GM12878 (cell line): Measurements from ENCODE around the gene GPC5. TPM values are rescaled to one million over a fixed set of nuclear protein-coding genes. Genes with fewer than 3 reads are reported as not detected.

Source experiments
- ATAC-seq: fragments of 200-7000 bp; cut with Tn5 transposase; 3 replicates; pipeline ENCODE4 v1.9.1; 2020; ENCODE audit warnings: mild to moderate bottlenecking, moderate library complexity
- BruUV-seq: library from RNA; stranded (reverse); fragments of 400-500 nt; replicated peaks from 2 replicates; lab custom pipeline; 2021; lab: Mats Ljungman, UMichigan
- CTCF ChIA-PET: fragments of 300-600 bp; sonication (Branson Sonifier 250); formaldehyde crosslinking; extraction: SDS; loops from one replicate; lab custom pipeline; 2021; ENCODE audit warnings: inconsistent platforms; lab: Yijun Ruan, JAX
- POLR2A ChIA-PET: fragments of 350-600 bp; formaldehyde crosslinking; extraction: SDS; loops from one replicate; lab custom pipeline; 2021; ENCODE audit warnings: inconsistent platforms; lab: Charles Lee
- RAD21 ChIA-PET: fragments of 300-600 bp; sonication (Branson Sonifier 250); formaldehyde crosslinking; loops from one replicate; lab custom pipeline; 2023; ENCODE audit warnings: antibody characterized with exemption; ENCODE audit not compliant: unreplicated experiment; lab: Charles Lee
- SMC1A ChIA-PET: fragments of 300-600 bp; sonication (Branson Sonifier 250); formaldehyde crosslinking; loops from one replicate; lab custom pipeline; 2023; ENCODE audit not compliant: unreplicated experiment, uncharacterized antibody; lab: Charles Lee
- DNase-seq: peaks from one replicate; pipeline ENCODE4 v3.0.0-alpha.2; 2011; ENCODE audit warnings: low read depth, low spot score
- FAIRE-seq: peaks from 3 replicates; lab custom pipeline; 2011; peaks lifted over from hg19 to GRCh38; lab: Jason Lieb, UNC
- H2AFZ ChIP-seq: 2 replicates; pipeline ENCODE4 v1.6.0; 2011; ENCODE audit warnings: low read depth, low read length, control low read depth; ENCODE audit not compliant: control insufficient read depth
- H3K27ac ChIP-seq: 2 replicates; pipeline ENCODE4 v1.5.1; 2011; ENCODE audit warnings: control low read depth; ENCODE audit not compliant: control insufficient read depth, insufficient read depth
- H3K27me3 ChIP-seq, 2 experiments: replicated peaks in 1 of 2; 2 replicates each; pipeline versions ENCODE4 v1.6.0 to v1.6.1; 2011; ENCODE audit warnings: low read length in 1 of 2; ENCODE audit not compliant: control insufficient read depth in 2 of 2, insufficient read depth in 2 of 2
- H3K36me3 ChIP-seq, 2 experiments: 2 replicates each; pipeline ENCODE4 v1.5.1; 2011; ENCODE audit warnings: low read length in 1 of 2; ENCODE audit not compliant: control insufficient read depth in 2 of 2, insufficient read depth in 2 of 2
- H3K4me1 ChIP-seq: 2 replicates; pipeline ENCODE4 v1.6.1; 2011; ENCODE audit warnings: mild to moderate bottlenecking, low read length, moderate library complexity, mixed read lengths; ENCODE audit not compliant: control insufficient read depth, insufficient read depth
- H3K4me2 ChIP-seq: 2 replicates; pipeline ENCODE4 v1.6.0; 2011; ENCODE audit warnings: control low read depth; ENCODE audit not compliant: control insufficient read depth, insufficient read depth
- H3K4me3 ChIP-seq: fragments of 200-600 bp; sonication (generic); 2 replicates; pipeline ENCODE4 v1.5.1; 2016
- H3K79me2 ChIP-seq: 2 replicates; pipeline ENCODE4 v1.6.0; 2011; ENCODE audit warnings: low read length; ENCODE audit not compliant: control insufficient read depth, insufficient read depth
- H3K9ac ChIP-seq: 2 replicates; pipeline ENCODE4 v1.8.0; 2011; ENCODE audit warnings: low read length, control low read depth, mixed read lengths; ENCODE audit not compliant: control insufficient read depth, insufficient read depth
- H3K9me3 ChIP-seq: replicated peaks from 3 replicates; pipeline ENCODE4 v1.5.1; 2011; ENCODE audit warnings: mild to moderate bottlenecking, low read length; ENCODE audit not compliant: control insufficient read depth, insufficient read depth
- H4K20me1 ChIP-seq: 2 replicates; pipeline ENCODE4 v1.6.0; 2011; ENCODE audit not compliant: control insufficient read depth, insufficient read depth
- ATF7 ChIP-seq: fragments of 450-650 bp; IDR thresholded peaks from 2 replicates; pipeline ENCODE4 v1.6.1; 2016; ENCODE audit warnings: low read depth, mild to moderate bottlenecking
- BCL11A ChIP-seq: IDR thresholded peaks from 2 replicates; pipeline ENCODE4 v1.6.1; 2011; ENCODE audit warnings: low read depth, low read length
- CBX5 ChIP-seq: sonication (generic); IDR thresholded peaks from 2 replicates; pipeline ENCODE4 v1.6.1; 2016; ENCODE audit warnings: low read depth, moderate library complexity, mild to moderate bottlenecking, inconsistent platforms
- EP300 ChIP-seq, 2 experiments: fragments of 150-350 bp in 1 of 2; IDR thresholded peaks; 2 replicates each; pipeline ENCODE4 v1.6.1; 2011 to 2012; ENCODE audit warnings: low read depth in 2 of 2, low read length in 2 of 2, borderline replicate concordance in 1 of 2, improper control_type of control experiment in 1 of 2, inconsistent platforms in 1 of 2; ENCODE audit not compliant: control insufficient read depth in 1 of 2
- IKZF1 ChIP-seq: fragments of 450-650 bp; conservative IDR thresholded peaks from 2 replicates; pipeline ENCODE4 v1.6.1; 2017; ENCODE audit warnings: antibody characterized with exemption, mild to moderate bottlenecking
- NBN ChIP-seq: fragments of 450-650 bp; IDR thresholded peaks from 2 replicates; pipeline ENCODE4 v1.6.1; 2016
- PAX8 ChIP-seq: fragments of 450-650 bp; IDR thresholded peaks from 2 replicates; pipeline ENCODE4 v1.6.1; 2017; ENCODE audit warnings: mild to moderate bottlenecking, moderate library complexity
- POLR2A ChIP-seq: IDR thresholded peaks from 2 replicates; pipeline ENCODE4 v1.6.1; 2011; ENCODE audit warnings: low read depth, mild to moderate bottlenecking, low read length
- RFX5 ChIP-seq: IDR thresholded peaks from 2 replicates; pipeline ENCODE4 v1.6.1; 2011; ENCODE audit warnings: low read depth, low read length, improper control_type of control experiment
- RUNX3 ChIP-seq: IDR thresholded peaks from 2 replicates; pipeline ENCODE4 v1.6.1; 2012; ENCODE audit warnings: low read length, inconsistent platforms
- SIN3A ChIP-seq: IDR thresholded peaks from 2 replicates; pipeline ENCODE4 v1.6.1; 2012; ENCODE audit warnings: low read depth, low read length, improper control_type of control experiment
- SMC3 ChIP-seq: IDR thresholded peaks from 2 replicates; pipeline ENCODE4 v1.6.1; 2011; ENCODE audit warnings: low read length, improper control_type of control experiment, borderline replicate concordance
- STAT3 ChIP-seq: IDR thresholded peaks from 2 replicates; pipeline ENCODE4 v1.6.1; 2011; ENCODE audit warnings: low read depth, low read length, improper control_type of control experiment
- WGBS: methylation state at CpG from one replicate; pipeline ENCODE4 v1.1.6; 2016; ENCODE audit warnings: low lambda C conversion rate; ENCODE audit not compliant: insufficient replicate concordance, insufficient coverage; ENCODE audit errors: missing lambda C conversion rate; 5-methylcytosine and 5-hydroxymethylcytosine counted together
- in situ Hi-C: fragments of 300-500 bp; cut with MboI; formaldehyde crosslinking; loops from 9 replicates; pipeline ENCODE4 v1.14.3; 2018; ENCODE audit warnings: mixed read lengths
- intact Hi-C: fragments of 100-400 bp; cut with micrococcal nuclease; formaldehyde crosslinking; loops from one replicate; pipeline ENCODE4 v1.14.2; 2022; ENCODE audit not compliant: unreplicated experiment
- polyA plus RNA-seq, 11 experiments: library from polyadenylated mRNA; depleted of rRNA in 4 of 11; unstranded in 6 of 11; stranded (reverse) in 5 of 11; fragments of >200 nt; fragmentation: Nextera tagmentation in 4 of 11; fragmentation: Illumina TruSeq in 1 of 11; extraction: Ambion mirVana in 4 of 11; extraction: Trizol in 1 of 11; gene quantifications; 1 replicate in 1 of 11; 2 replicates in 10 of 11; pipeline versions ENCODE4 v1.2.1 to v1.2.3, GENCODE V29; 2011 to 2016; ENCODE audit warnings: inconsistent platforms in 2 of 11, missing spikeins in 2 of 11, low read depth in 1 of 11
- total RNA-seq, 4 experiments: library from RNA; depleted of rRNA in 3 of 4; stranded (reverse); fragments of >200 nt in 3 of 4; fragmentation: Illumina TruSeq in 1 of 4; extraction: Trizol in 1 of 4; gene quantifications; 2 replicates each; pipeline versions ENCODE4 v1.2.1 to v1.2.3, GENCODE V29; 2013 to 2021
- TF ChIP-seq, protein P1 (sequence below): IDR thresholded peaks from 2 replicates; pipeline ENCODE4 v1.6.1; 2011; ENCODE audit warnings: borderline replicate concordance, low read depth, mild to moderate bottlenecking, moderate library complexity, low read length; ENCODE audit not compliant: insufficient read depth, poor library complexity, severe bottlenecking
- TF ChIP-seq, protein P2 (sequence below): fragments of 450-650 bp; IDR thresholded peaks from 2 replicates; pipeline ENCODE4 v1.6.1; 2018; ENCODE audit warnings: borderline replicate concordance, mild to moderate bottlenecking; ENCODE audit not compliant: partially characterized antibody

Gene GPC5
- total and polyA plus RNA-seq, 10 of the 15 experiments (the other 5 are each of a cell fraction or from before 2014, with no cell fraction given), result 0.05 to 0.87 (median 0.44) TPM; not detected in 1

DNA sequence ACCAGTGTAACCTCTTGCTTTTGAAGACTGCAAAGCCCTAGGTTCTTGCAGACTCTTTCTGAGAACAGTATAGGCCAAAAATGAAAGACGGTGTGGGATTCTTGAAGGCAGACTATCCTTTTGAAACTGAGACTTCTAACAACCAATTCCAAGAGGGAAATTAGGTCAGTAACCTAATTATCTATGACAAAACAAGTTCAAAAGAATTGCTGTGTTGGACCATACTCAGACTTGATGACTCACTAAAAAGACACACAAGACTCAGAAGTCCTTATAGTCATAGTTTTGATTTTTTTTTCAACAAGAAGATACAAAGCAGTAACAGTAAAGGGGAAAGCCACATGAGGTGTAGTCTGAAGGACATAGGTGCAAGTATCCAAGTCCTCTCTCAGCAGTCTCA, 1204.1 kb downstream of the GPC5 start:
- SMC1A ChIA-PET, result no interaction called here
- POLR2A ChIA-PET, result no interaction called here
- in situ Hi-C loops, result no loop called here
- Histone ChIP-seq H3K27me3 (no peaks in the 10 kb centered on the region), H3K4me3 (no peak overlapping the region), H4K20me1 (no peaks in the 10 kb centered on the region), H3K9me3 (no peaks in the 10 kb centered on the region), H3K79me2 (no peaks in the 10 kb centered on the region), H3K4me2 (no peak overlapping the region)
- intact Hi-C loops, result no loop called here
- CTCF ChIA-PET, result interaction anchor here (1.0 kb wide), 1 partner anchor 29 kb away, joined by 3 read pairs; no protein-coding TSS in a partner anchor
- RAD21 ChIA-PET, result no interaction called here
- WGBS, result 35% methylated on average over 1 of the region's 1 CpG
- TF ChIP-seq EP300 (IDR thresholded peaks at IDR 0.05; ENCODE audit: borderline replicate concordance in 1 of 2, control insufficient read depth in 1 of 2, low read depth in 2 of 2, low read length in 2 of 2) (no peak), ATF7 (no peak), BCL11A (no peak), STAT3 (no peak), IKZF1 (no peak), RFX5 (no peak), SIN3A (no peak), RUNX3 (no peak), SMC3 (no peak), CBX5 (no peak), POLR2A (no peak), PAX8 (no peak), NBN (no peak)
- TF ChIP-seq, protein P1, sequence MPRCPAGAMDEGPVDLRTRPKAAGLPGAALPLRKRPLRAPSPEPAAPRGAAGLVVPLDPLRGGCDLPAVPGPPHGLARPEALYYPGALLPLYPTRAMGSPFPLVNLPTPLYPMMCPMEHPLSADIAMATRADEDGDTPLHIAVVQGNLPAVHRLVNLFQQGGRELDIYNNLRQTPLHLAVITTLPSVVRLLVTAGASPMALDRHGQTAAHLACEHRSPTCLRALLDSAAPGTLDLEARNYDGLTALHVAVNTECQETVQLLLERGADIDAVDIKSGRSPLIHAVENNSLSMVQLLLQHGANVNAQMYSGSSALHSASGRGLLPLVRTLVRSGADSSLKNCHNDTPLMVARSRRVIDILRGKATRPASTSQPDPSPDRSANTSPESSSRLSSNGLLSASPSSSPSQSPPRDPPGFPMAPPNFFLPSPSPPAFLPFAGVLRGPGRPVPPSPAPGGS, result no peak
- TF ChIP-seq, protein P2, sequence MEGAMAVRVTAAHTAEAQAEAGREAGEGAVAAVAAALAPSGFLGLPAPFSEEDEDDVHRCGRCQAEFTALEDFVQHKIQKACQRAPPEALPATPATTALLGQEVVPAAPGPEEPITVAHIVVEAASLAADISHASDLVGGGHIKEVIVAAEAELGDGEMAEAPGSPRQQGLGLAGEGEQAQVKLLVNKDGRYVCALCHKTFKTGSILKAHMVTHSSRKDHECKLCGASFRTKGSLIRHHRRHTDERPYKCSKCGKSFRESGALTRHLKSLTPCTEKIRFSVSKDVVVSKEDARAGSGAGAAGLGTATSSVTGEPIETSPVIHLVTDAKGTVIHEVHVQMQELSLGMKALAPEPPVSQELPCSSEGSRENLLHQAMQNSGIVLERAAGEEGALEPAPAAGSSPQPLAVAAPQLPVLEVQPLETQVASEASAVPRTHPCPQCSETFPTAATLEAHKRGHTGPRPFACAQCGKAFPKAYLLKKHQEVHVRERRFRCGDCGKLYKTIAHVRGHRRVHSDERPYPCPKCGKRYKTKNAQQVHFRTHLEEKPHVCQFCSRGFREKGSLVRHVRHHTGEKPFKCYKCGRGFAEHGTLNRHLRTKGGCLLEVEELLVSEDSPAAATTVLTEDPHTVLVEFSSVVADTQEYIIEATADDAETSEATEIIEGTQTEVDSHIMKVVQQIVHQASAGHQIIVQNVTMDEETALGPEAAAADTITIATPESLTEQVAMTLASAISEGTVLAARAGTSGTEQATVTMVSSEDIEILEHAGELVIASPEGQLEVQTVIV, result no peak
- TF ChIP-seq, all 136 proteins: peak for 0
- ATAC-seq (no peak), FAIRE-seq (no peak), DNase-seq (no peak)
- BruUV-seq, result no TSS peak
- H3K4me1 ChIP-seq, result no peaks in the 10 kb centered on the region
- no peak overlapping the region for H3K27ac ChIP-seq
- no peak overlapping the region for H2AFZ ChIP-seq
- H3K36me3 ChIP-seq, result no peaks in the 10 kb centered on the region
- no peak overlapping the region for H3K9ac ChIP-seq
